Activated CD4-positive, CD25-positive, alpha-beta regulatory T cell treated with anti-CD3 and anti-CD28 coated beads, Interleukin-2, amount 50 U/mL, for 24 hours (primary cell): ENCODE data around the gene UPF3A.
"Not testable (repeated sequence)": the region's sequence is repeated elsewhere in the genome, so short reads cannot be mapped to it uniquely, and the experiment has no call there.

Experiments used
- ATAC-seq, 2 donors: fragments of 150-1000 bp; cut with Tn5 transposase; one replicate each; pipeline ENCODE4 v1.10.0; 2021; ENCODE audit warnings: mild to moderate bottlenecking in 1 of 2, moderate library complexity in 1 of 2

Gene UPF3A

DNA sequence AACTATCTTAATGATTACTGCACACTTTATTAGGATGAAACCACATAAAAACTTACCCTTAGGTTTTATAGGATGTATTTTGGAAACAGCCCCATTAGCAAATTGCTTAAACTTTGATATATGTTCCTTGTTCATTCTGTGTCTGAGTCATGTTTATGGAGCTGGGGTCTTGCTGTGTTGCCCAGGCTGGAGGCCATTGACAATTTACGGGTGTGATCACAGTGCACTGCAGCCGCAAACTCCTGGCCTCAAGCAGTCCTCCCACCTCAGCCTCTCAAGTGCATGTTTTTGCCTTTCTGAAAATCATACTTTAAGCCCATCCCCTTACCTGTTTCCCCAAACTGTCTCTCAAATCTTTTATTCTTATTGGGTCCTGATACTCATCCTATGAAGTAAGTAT, 27.7 kb downstream of the UPF3A start:
- ATAC-seq, result no peak

DNA sequence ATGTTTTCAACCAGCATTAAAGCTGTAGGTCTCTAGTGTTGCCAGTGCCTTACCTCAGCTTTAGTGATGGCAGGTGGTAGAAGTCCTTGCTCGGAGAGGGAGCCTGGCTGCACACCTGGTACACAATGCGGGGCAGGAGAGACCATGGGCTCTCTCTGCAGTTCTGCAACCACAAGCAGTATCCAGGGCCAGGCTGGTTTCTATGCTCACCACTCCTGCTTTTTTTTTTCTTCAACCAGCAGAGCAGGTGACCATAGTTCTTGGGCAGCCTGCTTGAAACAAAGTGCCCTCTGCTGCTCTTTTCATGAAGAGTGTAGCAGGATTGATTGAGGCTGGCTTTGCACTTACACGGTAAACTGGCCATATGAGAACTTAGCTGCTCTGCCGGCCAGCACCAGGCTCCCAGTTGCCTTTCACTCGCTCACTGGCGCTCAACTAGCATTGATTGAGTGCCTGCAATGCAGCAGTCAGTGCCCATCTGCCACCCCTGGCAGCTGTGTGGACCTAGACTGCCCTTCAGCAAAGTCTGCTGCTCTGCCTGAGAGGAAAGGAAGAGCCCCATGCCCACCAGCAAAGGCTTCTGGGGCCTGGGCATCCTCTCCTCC, 28.5 kb downstream of the UPF3A start:
- no peak for ATAC-seq

DNA sequence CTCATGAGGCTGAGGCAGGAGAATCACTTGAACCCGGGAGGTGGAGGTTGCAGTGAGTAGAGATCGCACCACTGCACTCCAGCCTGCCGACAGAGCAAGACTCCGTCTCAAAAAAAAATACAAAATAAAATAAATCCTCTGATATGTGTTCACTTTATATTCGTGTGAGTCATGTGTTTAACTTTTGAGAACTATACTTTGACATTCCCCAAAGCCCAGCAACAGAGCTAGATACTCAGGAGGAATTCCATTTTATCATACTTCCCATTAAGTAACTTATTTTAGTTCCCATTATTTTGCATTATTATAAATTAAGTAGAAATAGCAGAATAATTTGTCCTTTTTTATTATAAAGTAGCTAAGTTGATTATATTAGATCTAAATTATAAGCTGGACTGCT, 29.6 kb downstream of the UPF3A start:
- no peak for ATAC-seq

DNA sequence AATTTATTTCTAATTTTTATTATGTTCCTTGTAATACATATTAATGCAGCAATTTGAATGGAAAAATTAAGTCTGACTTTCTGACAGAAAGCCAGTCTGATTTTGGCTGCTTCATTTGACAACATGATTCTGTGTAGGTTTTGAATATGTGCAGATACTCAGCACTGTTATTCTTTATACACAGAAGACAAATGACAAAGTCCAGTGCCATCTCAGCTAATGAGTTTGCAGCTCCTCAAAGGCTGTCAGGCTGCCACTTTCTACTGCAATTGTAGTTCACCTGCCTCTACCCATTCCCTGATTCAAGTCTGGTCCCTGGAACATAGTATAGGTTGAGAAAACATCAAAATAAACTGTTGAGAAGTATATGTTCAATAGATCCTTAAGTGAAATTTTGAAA, 30.0 kb downstream of the UPF3A start:
- ATAC-seq, result no peak

DNA sequence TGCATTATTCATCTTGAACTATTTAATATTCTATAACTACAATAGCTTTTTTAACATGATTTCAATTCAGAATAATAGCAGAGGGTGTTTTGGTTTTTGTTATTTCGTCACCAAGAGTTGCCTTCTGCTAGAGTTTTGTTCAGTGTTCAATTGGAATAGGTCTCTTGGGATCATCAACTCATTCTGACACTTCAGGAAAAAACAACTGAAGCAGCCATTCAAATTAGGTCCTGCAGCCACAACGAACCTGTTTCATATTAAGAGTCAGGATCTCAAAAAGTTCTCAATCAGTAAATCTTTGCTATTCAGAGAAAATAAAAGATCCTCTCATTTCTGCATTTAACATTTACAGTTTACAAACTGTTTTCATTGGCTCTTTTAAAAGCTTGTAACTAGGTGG, 30.5 kb downstream of the UPF3A start:
- ATAC-seq, result no peak

DNA sequence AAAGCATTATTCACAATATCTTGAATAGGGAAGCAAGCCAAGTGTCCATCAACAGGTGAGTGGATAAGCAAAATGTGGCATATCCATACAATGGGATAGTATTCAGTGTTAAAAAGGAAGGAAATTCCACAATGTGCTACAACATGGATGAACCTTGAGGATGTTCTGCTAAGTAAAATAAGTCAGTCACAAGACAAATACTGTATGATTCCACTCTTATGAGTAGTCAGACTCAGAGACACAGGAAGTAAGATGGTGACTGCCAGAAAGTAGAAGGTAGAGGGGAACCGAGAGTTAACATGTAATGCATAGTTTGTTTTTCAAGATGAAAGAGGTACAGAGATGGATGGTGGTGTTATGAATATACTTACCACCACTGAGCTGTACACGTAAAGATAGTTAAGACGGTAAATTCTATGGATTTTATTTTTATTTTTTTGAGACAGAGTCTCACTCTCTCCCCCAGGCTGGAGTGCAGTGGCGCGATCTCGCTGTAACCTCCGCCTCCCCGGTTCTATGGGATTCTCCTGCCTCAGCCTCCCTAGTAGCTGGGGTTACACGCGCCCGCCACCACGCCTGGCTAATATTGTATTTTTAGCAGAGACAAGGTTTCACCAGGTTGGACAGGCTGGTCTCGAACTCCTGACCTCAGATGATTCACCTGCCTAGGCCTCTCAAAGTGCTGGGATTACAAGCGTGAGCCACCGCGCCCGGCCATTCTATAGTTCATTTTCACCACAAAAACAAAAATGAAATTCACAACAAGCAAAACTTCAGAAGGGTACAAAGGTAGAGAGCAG, 31.9 kb downstream of the UPF3A start:
- peak; percentile 62 to 68 for ATAC-seq

DNA sequence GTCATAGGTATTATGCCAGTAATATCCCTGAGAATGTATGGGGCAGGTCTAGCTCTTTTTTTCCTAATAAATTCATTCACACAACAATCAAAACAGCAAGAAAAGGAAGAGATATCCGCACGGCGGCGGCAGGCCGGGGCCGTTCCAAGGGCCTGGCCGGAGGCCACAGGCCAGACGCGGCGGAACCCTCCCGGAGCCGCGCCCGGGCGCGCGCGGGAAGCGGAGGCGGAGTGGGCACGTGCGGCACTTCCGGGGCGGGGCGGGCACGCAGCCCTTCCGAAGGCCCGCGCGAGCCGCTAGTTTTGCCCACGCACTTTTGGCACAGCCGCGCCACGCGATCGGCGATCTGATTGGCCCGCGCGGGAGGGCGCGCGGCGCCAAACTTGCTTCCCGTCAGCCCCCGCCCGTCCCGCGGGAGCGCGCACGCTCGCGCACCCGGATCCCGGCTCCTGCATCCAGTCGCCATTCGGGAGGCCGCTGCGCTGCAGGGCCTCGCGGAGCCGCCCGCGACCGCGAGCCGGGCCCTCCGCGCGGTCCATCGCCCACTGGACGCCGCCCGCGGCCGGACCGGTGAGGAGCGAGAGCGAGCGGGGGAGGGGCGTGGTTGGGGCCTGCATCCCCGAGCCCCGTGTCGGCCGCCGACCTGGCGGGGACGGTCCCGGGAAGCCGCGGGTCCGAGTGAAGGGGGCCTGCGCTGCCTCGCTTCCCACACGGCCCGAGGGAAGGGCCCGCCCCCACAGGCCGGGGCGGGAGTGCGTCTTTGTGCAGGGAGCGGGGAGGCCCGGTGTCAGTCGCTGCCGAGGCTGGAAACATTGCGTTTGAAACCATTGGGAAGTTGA, 32.9 kb downstream of the UPF3A start, which contains the start of gene CHAMP1:
CHAMP1 (plus strand) TSS at position 430 of the 839 bp plus-strand sequence. CDS start 9,340 bp downstream, outside the sequence.
- ATAC-seq, result peak; percentile 79 to 80

DNA sequence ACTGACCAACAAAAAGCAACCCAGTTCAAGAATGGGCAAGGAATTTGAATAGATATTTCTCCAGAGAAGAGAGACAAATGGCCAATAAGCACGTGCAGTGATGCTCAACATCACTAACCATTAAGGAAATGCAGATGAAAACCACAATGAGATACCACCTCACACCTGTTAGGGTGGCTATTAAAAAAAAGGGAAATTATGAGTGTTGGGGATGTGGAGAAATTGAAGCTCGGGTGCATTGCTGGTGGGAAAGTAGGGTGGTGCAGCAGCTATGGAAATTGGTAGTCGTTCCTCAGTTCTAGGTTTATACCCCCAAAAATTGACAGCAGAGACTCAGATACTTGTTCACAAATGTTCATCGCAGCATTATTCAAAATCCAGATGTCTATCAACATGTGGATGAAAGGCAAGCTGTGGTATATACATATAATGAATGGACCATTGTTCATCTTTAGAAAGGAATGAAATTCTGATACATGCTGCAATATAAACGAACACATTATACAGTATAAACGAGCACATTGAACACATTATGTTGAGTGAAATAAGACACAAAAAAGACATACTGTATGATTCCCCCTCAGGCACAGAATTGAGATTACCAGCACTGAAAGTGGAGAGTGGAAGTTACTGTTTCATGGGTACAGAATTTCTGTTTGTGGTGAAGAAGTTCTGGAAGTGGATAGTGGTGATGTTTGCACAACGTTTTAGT, 33.8 kb downstream of the UPF3A start:
- peak in 1 of 2 donors; percentile 5 for ATAC-seq

DNA sequence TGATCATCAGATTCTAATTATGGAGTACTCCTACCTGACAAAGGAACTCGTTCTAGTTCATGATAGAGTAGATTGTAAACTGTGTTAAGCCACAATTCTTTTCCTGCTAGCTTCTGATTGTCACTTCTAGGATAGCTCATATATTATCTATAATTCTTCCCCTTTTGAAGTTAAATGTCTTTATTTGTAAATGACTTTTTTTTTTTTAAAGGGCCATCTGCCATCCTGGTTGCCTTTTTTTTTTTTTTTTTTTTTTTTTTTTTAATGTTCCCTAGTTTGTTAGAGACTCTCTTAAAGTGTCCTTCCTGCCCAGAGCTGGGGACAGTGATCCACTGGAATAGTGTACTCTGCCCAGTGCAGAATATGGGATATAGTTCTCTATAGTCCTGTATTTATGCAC, 37.2 kb downstream of the UPF3A start:
- ATAC-seq, result no peak

DNA sequence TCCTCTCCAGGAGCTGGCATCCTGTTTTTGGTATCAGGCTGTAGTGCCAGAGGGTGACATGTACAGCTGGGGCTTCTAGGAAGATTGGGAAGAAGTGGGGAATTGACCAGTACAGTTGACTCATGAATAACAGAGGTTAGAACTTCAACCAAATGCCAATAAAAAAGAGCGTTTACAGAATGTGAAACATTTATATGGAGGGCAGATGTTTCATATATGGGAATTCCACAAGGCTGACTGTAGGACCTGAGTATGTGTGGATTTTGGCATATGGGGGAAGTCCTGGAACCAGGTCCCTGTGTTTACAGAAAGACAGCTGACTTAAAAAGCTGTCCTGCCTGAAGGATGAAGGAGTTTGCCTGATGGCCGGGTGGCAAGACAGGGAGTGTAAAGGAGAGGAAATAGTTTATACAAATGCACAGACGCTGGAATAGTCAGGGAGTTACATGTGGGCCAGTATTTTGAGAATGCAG, 38.1 kb downstream of the UPF3A start:
- ATAC-seq, result no peak

DNA sequence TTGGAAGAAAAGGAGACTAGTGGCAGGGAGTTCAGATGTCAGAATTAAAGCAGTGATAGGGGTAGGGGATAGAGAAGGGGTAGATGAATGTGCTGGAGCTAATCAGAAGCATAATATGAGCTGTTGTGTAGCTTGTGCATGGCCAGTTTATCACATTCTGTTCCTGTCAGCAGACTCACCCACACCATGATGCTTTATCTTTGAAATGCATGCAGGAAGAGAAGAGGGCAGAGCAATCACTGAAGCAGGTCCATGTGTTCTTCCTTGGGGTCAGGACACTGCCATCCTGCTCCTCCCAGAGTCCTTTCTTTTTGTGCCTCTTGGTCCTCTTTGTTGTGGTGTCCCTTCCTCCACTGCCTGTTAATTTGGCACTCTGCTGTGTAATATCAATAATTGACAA, 38.7 kb downstream of the UPF3A start:
- ATAC-seq, result no peak

DNA sequence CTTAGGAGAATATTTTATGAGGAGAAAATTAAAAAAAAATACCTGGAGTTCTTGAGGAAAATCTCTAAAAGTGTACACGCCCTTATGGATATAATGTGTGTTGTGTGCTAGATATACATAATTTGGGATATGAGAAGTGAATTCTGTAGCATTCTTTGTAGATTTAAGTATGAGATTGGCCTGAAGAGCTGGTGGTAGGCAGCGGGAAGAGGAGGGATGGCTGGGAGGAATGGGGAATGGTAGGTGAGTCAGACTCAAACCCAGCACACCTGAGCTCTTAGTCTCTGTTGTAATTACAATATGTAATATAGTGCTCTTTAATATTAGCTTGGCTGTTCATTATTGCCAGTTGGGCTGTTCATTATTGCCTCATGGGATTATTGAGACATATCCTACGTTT, 39.9 kb downstream of the UPF3A start:
- no peak for ATAC-seq

DNA sequence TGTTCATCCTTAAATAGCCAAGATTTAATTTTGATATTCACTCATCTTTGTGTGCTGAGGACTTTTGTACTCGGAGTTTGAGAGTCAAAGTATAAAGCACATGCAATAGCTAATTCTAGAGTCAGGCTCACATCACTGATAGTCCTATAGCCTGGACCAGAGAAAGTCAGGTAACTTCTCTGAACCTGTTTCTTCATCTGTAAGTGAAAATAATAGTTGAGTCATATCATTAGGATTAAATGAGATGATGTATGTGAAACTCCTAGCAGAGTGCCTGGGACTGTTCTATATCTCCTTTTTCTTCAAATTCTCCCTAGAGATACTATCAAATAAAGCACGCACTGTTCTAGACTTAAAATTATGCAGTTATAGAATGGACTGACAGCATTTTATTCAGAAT, 41.9 kb downstream of the UPF3A start:
- ATAC-seq, result peak; percentile 32 to 73

DNA sequence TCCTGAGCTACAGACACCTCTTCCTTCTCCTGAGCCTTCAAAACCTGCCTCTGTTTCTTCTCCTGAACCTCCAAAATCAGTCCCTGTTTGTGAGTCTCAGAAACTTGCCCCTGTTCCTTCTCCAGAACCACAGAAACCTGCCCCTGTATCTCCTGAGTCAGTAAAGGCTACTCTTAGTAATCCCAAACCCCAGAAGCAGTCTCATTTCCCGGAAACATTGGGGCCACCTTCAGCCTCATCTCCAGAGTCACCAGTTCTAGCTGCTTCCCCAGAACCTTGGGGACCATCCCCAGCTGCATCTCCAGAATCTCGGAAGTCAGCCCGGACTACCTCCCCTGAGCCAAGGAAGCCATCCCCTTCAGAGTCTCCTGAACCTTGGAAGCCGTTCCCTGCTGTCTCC, 42.9 kb downstream of the UPF3A start:
- no peak for ATAC-seq

DNA sequence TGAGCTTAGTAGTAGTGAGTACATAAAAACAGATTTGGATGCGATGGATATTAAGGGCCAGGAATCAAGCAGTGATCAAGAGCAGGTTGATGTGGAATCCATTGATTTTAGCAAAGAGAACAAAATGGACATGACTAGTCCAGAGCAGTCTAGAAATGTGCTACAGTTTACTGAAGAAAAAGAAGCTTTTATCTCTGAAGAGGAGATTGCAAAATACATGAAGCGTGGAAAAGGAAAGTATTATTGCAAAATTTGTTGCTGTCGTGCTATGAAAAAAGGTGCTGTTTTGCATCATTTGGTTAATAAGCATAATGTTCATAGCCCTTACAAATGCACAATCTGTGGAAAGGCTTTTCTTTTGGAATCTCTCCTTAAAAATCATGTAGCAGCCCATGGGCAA, 44.3 kb downstream of the UPF3A start:
- no peak for ATAC-seq

DNA sequence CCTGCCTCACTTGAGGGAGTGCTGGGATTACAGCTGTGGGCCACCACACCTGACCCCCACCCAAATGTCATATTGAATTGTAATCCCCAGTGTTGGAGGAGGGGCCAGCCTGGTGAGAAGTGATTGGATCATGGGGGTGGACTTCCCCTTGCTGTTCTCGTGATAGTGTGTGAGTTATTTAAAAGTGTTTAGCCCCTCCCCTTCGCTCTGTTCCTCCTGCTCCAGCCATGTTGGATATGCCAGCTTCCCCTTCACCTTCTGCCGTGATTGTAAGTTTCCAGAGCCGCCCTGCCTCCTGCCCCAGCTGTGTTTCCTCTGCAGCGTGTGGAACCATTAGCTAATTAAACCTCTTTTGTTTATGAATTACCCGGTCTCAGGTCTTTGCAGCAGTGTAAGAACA, 46.6 kb downstream of the UPF3A start:
- ATAC-seq, result no peak

DNA sequence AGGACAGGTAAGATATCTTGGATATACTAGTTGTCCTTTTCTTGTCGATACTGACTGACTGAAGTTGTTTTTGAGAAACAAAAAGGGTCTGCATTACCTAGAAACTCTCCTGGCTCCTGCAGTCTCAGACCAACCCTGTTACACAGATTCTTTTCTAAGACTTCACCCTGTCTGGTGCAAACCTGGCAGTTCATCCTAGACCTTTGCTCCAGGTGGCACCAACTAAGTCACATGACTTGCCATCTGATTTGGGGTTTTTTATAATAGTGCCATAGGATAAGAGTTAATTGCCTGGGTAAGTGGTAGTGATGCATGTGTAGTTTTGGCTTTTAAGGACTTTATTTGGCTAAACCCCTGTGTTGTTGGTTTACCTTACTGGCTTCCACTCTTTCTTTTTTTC, 47.2 kb downstream of the UPF3A start:
- ATAC-seq, result no peak

DNA sequence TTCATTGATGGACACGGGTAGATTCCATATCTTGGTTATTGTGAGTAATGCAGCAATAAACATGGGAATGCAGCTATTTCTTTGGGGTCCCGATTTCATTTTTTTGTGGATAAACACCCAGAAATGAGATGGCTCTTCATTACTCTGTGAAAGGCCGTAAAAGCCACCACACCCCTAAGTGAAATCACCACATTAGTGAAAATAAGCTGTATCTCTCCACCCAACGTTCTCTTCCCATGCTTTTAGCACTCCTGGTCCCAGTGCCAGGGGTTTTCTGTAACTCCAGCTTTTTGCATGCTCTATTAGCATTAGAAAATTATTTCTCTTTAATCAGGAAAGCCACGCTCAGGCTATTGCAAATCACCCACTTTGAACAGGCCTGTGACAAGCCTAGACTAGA, 48.7 kb downstream of the UPF3A start:
- ATAC-seq, result no peak

DNA sequence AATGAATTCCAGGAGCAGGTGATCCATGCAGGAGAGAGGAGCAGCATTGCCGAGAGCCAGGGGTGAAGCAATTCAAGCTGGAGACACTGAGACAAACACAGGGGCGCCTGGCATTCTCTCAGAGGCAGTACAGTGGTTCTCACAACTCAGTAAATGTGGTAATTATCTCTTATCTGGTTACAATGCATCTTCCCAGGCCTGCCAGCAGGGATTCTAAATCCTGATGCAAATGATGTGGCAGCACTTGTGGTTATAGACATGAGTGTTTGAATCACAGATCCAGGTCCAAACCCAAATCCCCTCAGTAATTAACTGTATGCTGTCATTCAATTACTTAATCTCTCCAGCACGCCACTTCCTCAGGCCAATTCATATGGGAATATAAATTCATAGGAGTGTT, 52.5 kb downstream of the UPF3A start:
- ATAC-seq, result not testable (repeated sequence)

DNA sequence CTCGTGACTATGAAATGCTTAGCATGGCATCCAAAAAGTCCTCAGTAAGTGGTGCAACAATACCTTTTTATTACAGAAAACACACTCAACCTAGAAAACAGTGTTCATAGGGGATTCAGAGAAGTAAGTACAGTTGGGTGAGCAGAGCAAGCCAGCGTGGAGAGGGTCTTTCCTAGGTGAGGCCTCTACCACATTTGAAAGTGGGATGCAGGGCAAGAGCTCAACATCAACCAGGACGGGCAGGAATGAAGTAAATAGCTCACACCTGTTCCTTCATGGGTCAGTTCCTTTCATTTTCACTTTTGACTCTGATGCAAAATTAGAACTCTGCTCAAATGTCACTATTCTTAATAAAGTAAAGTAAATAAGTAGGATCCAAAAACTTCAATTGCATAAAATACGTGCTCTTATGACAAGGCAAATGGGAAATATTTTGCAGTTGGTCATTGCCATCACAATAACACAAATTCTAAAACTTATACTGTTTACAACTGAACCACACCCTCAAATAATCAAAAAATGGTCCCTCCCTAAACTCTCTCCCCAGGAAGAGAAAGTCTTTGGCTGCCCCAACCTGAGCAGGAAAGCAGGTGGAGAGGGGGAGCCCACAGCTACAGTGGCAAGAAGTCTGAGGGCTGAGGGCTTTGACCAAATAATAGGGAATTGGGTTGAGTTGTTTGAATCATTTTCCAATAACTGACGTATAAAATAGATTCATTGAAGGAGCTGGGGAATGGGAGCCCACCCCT, 53.1 kb downstream of the UPF3A start:
- ATAC-seq, result no peak

DNA sequence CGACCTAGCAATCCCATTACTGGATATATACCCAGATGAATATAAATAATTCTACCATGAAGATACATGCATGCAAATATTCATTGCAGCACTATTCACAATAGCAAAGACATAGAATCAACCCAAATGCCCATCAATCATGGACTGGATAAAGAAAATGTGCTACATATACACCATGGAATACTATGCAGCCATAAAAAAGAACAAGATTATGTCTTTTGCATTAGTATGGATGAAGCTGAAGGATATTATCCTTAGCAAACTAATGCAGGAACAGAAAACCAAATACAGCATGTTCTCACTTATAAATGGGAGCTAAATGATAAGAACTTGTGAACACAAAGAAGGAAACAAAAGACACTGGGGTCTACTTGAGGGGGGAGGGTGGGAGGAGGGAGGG, 55.1 kb downstream of the UPF3A start:
- not testable (repeated sequence) for ATAC-seq

DNA sequence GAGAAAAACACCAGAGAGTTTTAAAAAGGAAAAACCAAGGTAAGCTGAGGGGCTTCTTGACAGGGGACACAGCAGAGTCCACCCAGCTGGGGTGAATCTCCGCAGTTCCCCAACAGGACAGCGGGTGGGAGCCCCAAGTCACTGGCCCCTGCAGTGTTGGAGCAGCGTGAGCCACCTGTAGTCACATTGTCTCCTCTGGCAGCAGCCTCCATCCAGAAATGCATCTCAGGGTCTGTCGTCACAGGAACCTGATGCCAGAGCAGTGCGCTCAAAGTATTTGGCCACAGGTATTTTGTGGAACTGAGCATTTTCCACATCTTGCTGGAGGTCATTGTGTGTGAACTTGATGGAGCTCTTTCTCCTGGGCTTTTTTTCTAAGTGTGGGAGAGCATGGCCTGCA, 57.6 kb downstream of the UPF3A start:
- ATAC-seq, result no peak
